Subcutaneous abdominal adipose tissue (tissue), 5 donors: ENCODE data around the gene PRELP.
"Not testable (repeated sequence)": the region's sequence is repeated elsewhere in the genome, so short reads cannot be mapped to it uniquely, and the experiment has no call there.

ENCODE experiments used
- H3K27ac ChIP-seq: one replicate; pipeline ENCODE4 v1.7.0; 2013; ENCODE audit warnings: low read depth, mild to moderate bottlenecking, inconsistent platforms, low read length, moderate library complexity
- H3K27me3 ChIP-seq, 5 donors: one replicate each; pipeline ENCODE4 v1.7.0; 2013; ENCODE audit warnings: low read length in 5 of 5, inconsistent platforms in 1 of 5; ENCODE audit not compliant: control insufficient read depth in 5 of 5, insufficient read depth in 4 of 5
- H3K36me3 ChIP-seq, 5 donors: one replicate each; pipeline ENCODE4 v1.7.0; 2013; ENCODE audit warnings: low read length in 5 of 5; ENCODE audit not compliant: control insufficient read depth in 5 of 5, insufficient read depth in 5 of 5
- H3K4me1 ChIP-seq, 5 donors: one replicate each; pipeline ENCODE4 v1.7.0; 2013; ENCODE audit warnings: low read length in 5 of 5, mild to moderate bottlenecking in 3 of 5, moderate library complexity in 1 of 5; ENCODE audit not compliant: control insufficient read depth in 5 of 5, insufficient read depth in 5 of 5
- H3K4me3 ChIP-seq, 5 donors: one replicate each; pipeline ENCODE4 v1.7.0; 2013; ENCODE audit warnings: low read length in 5 of 5, low read depth in 1 of 5
- H3K9ac ChIP-seq, 5 donors: one replicate each; pipeline ENCODE4 v1.7.0; 2013; ENCODE audit warnings: low read length in 5 of 5, mild to moderate bottlenecking in 4 of 5, moderate library complexity in 3 of 5
- H3K9me3 ChIP-seq, 5 donors: one replicate each; pipeline ENCODE4 v1.7.0; 2013; ENCODE audit warnings: low read length in 5 of 5; ENCODE audit not compliant: control insufficient read depth in 5 of 5
- donor health status: healthy.
- donor health status: healthy.
- donor health status: healthy.
- donor health status: healthy.
- donor health status: healthy.

PRELP gene

GRCh38 chr1:203511513-203511912 lies 35.9 kb downstream of the PRELP start:
- H3K36me3 ChIP-seq, result no peaks in the 10 kb centered on the region
- H3K9ac ChIP-seq, result peak overlapping the region in 1 of 5 donors; percentile 38
- H3K4me1 ChIP-seq, result peaks cover 15 to 82% (median 56%) of the 10 kb centered on the region in 5 donors
- H3K4me3 ChIP-seq, result no peak overlapping the region
- no peaks in the 10 kb centered on the region for H3K9me3 ChIP-seq
- no peaks in the 10 kb centered on the region for H3K27me3 ChIP-seq
- H3K27ac ChIP-seq, result peak overlapping the region; percentile 80

- H3K9ac ChIP-seq, result peak overlapping the region in 2 of 5 donors; percentile 3 to 48
- H3K36me3 ChIP-seq, result no peaks in the 10 kb centered on the region
- no peaks in the 10 kb centered on the region for H3K27me3 ChIP-seq
- H3K27ac ChIP-seq, result peak overlapping the region; percentile 80
- peaks cover 13 to 78% (median 52%) of the 10 kb centered on the region in 5 donors for H3K4me1 ChIP-seq
- H3K9me3 ChIP-seq, result no peaks in the 10 kb centered on the region
- no peak overlapping the region for H3K4me3 ChIP-seq
Observed at GRCh38 chr1:203511930-203512329, 36.3 kb downstream of the PRELP start.

- Histone ChIP-seq H3K27ac (peak overlapping the region; percentile 80), H3K4me1 (peaks cover 8 to 72% (median 47%) of the 10 kb centered on the region in 5 donors), H3K36me3 (no peaks in the 10 kb centered on the region), H3K9me3 (no peaks in the 10 kb centered on the region), H3K4me3 (no peak overlapping the region), H3K9ac (no peak overlapping the region), H3K27me3 (no peaks in the 10 kb centered on the region)
Observed at GRCh38 chr1:203512517-203512847, 36.9 kb downstream of the PRELP start.

GRCh38 chr1:203512848-203513584 lies 37.4 kb downstream of the PRELP start:
- Histone ChIP-seq H3K9me3 (no peaks in the 10 kb centered on the region), H3K4me3 (peak overlapping the region in 2 of 5 donors; percentile 17 to 25), H3K27me3 (no peaks in the 10 kb centered on the region), H3K27ac (peak overlapping the region; percentile 80), H3K36me3 (no peaks in the 10 kb centered on the region), H3K4me1 (peaks cover 8 to 67% (median 42%) of the 10 kb centered on the region in 5 donors), H3K9ac (no peak overlapping the region)

- no peak overlapping the region for H3K9ac ChIP-seq
- H3K27me3 ChIP-seq, result no peaks in the 10 kb centered on the region
- H3K4me1 ChIP-seq, result peaks cover 8 to 61% (median 36%) of the 10 kb centered on the region in 5 donors
Observed at GRCh38 chr1:203513585-203514031, 38.0 kb downstream of the PRELP start.

GRCh38 chr1:203516184-203516583 lies 40.6 kb downstream of the PRELP start:
- Histone ChIP-seq H3K27ac (no peak overlapping the region), H3K36me3 (no peaks in the 10 kb centered on the region), H3K4me3 (no peak overlapping the region), H3K27me3 (no peaks in the 10 kb centered on the region), H3K9me3 (no peaks in the 10 kb centered on the region), H3K4me1 (peaks cover 13 to 51% (median 39%) of the 10 kb centered on the region in 5 donors), H3K9ac (no peak overlapping the region)

More at GRCh38 chr1:203513585-203514031, 38.0 kb downstream of the PRELP start:
- Histone ChIP-seq H3K4me3 (peak overlapping the region in 2 of 5 donors; percentile 17 to 25), H3K36me3 (no peaks in the 10 kb centered on the region), H3K27ac (peak overlapping the region; percentile 80), H3K9me3 (no peaks in the 10 kb centered on the region)

- Histone ChIP-seq H3K4me1 (peaks cover 12 to 51% (median 39%) of the 10 kb centered on the region in 5 donors), H3K9me3 (no peaks in the 10 kb centered on the region), H3K4me3 (no peak overlapping the region), H3K27me3 (no peaks in the 10 kb centered on the region), H3K27ac (no peak overlapping the region), H3K9ac (no peak overlapping the region), H3K36me3 (no peaks in the 10 kb centered on the region)
Observed at GRCh38 chr1:203516906-203517305, 41.3 kb downstream of the PRELP start.

GRCh38 chr1:203517426-203518110 lies 42.0 kb downstream of the PRELP start:
- no peaks in the 10 kb centered on the region for H3K9me3 ChIP-seq
- no peak overlapping the region for H3K27ac ChIP-seq
- no peak overlapping the region for H3K9ac ChIP-seq
- no peaks in the 10 kb centered on the region for H3K36me3 ChIP-seq
- peaks cover 11 to 50% (median 38%) of the 10 kb centered on the region in 5 donors for H3K4me1 ChIP-seq
- H3K4me3 ChIP-seq, result no peak overlapping the region
- H3K27me3 ChIP-seq, result no peaks in the 10 kb centered on the region

GRCh38 chr1:203518139-203518538 lies 42.5 kb downstream of the PRELP start:
- not testable (repeated sequence) for H3K9ac ChIP-seq, H3K9me3 ChIP-seq, H3K27ac ChIP-seq, H3K36me3 ChIP-seq, H3K27me3 ChIP-seq, H3K4me3 ChIP-seq
- H3K4me1 ChIP-seq, result peaks cover 6 to 45% (median 32%) of the 10 kb centered on the region in 5 donors

- peaks cover 6 to 41% (median 28%) of the 10 kb centered on the region in 5 donors for H3K4me1 ChIP-seq
- H3K36me3 ChIP-seq, result no peaks in the 10 kb centered on the region
- no peak overlapping the region for H3K9ac ChIP-seq
- no peaks in the 10 kb centered on the region for H3K9me3 ChIP-seq
- no peaks in the 10 kb centered on the region for H3K27me3 ChIP-seq
- H3K4me3 ChIP-seq, result no peak overlapping the region
- H3K27ac ChIP-seq, result no peak overlapping the region
Observed at GRCh38 chr1:203518541-203518940, 42.9 kb downstream of the PRELP start.
